Right lobe of liver (tissue), 4 donors: ENCODE results near the gene GPRC5C.

Experiments used
- POLR2A ChIP-seq: fragments of 450-650 bp; IDR thresholded peaks from one replicate; pipeline ENCODE4 v1.6.1; 2017; ENCODE audit warnings: antibody characterized with exemption, mild to moderate bottlenecking
- TF ChIP-seq, protein P1 (sequence below), 4 donors: fragments of 200-600 bp in 3 of 4; fragments of 450-650 bp in 1 of 4; IDR thresholded peaks; one replicate each; pipeline versions ENCODE4 v1.5.1 to v1.8.0; 2016 to 2022; ENCODE audit warnings: antibody characterized with exemption in 4 of 4, mild to moderate bottlenecking in 2 of 4
- donor health status: DM: no; HTN: no; CAD: no.
- donor health status: DM: no; HTN: no; CAD: no.
- donor health status: DM: no; HTN: yes; CAD: no.

GRCh38 chr17:74419928-74420411 is 11.9 kb upstream of the GPRC5C start:
- TF ChIP-seq, protein P1, sequence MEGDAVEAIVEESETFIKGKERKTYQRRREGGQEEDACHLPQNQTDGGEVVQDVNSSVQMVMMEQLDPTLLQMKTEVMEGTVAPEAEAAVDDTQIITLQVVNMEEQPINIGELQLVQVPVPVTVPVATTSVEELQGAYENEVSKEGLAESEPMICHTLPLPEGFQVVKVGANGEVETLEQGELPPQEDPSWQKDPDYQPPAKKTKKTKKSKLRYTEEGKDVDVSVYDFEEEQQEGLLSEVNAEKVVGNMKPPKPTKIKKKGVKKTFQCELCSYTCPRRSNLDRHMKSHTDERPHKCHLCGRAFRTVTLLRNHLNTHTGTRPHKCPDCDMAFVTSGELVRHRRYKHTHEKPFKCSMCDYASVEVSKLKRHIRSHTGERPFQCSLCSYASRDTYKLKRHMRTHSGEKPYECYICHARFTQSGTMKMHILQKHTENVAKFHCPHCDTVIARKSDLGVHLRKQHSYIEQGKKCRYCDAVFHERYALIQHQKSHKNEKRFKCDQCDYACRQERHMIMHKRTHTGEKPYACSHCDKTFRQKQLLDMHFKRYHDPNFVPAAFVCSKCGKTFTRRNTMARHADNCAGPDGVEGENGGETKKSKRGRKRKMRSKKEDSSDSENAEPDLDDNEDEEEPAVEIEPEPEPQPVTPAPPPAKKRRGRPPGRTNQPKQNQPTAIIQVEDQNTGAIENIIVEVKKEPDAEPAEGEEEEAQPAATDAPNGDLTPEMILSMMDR (IDR thresholded peaks at IDR 0.05), result no peak
- no peak for TF ChIP-seq POLR2A
